ENCODE data around the gene MYBPH. TPM values are rescaled to one million over a fixed set of nuclear protein-coding genes. Genes with fewer than 3 reads are reported as not detected.

Gene MYBPH
- total and polyA plus RNA-seq, 2 experiments from 2014 or later, result not detected

DNA sequence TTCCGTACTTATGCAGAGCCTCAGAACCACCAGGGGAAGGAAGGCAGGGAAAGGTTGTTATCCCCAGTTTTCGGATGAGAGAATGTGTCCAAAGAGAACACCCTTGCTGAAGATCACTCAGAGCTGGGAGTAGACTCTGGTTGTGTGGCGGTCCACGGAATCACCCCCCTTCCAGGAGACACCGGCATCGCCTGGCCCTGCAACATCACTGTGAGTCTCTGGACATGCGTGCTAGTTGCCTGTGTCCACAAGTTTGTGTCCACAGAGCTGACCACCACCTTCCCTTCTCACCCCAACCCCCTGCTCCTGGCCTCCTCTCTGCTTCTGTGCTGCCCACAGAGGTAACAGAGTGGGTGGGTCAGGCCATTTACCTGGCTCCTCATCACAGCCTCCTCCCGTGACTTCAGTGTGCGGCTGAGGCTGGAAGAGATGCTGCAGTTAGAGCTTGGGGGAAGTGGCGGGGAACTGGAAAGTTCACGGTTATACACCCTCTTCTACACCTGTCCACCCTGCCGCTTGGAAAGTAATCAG lies 7.3 kb downstream of the MYBPH start:
- Mint-ChIP-seq H3K27me3 (ENCODE audit: insufficient read depth, low read depth, poor library complexity) (peaks cover 10% of the 10 kb centered on the region), H3K4me1 (peaks cover 2% of the 10 kb centered on the region; the same call in 1 of the 3 replicates)

More for the DNA sequence above, 7.3 kb downstream of the MYBPH start:
- H3F3A ChIP-seq (replicated peaks; ENCODE audit: low read depth), result no peaks in the 10 kb centered on the region
- H3K4me1 ChIP-seq (ENCODE audit: insufficient read depth), result no peaks in the 10 kb centered on the region; the same call in 1 of the 2 replicates
- H3K9me3 Mint-ChIP-seq, result no peaks in the 10 kb centered on the region
- H3K36me3 ChIP-seq (ENCODE audit: insufficient read depth), result no peaks in the 10 kb centered on the region
- no peak overlapping the region for H3K4me3 Mint-ChIP-seq
- no peaks in the 10 kb centered on the region for H3K27me3 ChIP-seq (ENCODE audit: insufficient read depth)
- H3K79me2 ChIP-seq (replicated peaks; ENCODE audit: insufficient read depth), result no peaks in the 10 kb centered on the region
- no peak overlapping the region for H3K27ac ChIP-seq (ENCODE audit: low read depth)
- no peak overlapping the region for H2AFZ ChIP-seq
- ATAC-seq (no peak), DNase-seq (ENCODE audit: low spot score) (no peak)
- no peaks in the 10 kb centered on the region; the same call in 2 of the 3 replicates for H3K36me3 Mint-ChIP-seq (ENCODE audit: low read depth)
- H3K27ac Mint-ChIP-seq, result no peak overlapping the region
- no peaks in the 10 kb centered on the region for H3K9me2 ChIP-seq (ENCODE audit: insufficient read depth)
- no peak overlapping the region for H3K4me3 ChIP-seq
- no peak overlapping the region for H3K4me2 ChIP-seq
- TF ChIP-seq EZH2phosphoT487 (IDR thresholded peaks at IDR 0.05; ENCODE audit: unreplicated experiment), result no peak
- no peak for TF ChIP-seq EZH2 (IDR thresholded peaks at IDR 0.05; ENCODE audit: low read depth, unreplicated experiment)
- TF ChIP-seq JUNB (IDR thresholded peaks at IDR 0.05; ENCODE audit: unreplicated experiment), result no peak
- no peak for TF ChIP-seq ZNF114 (CRISPR knock-in tag; IDR thresholded peaks at IDR 0.05)
- no peak for TF ChIP-seq CREB1 (CRISPR knock-in tag; IDR thresholded peaks at IDR 0.05; ENCODE audit: low read depth)
- TF ChIP-seq, protein P1, sequence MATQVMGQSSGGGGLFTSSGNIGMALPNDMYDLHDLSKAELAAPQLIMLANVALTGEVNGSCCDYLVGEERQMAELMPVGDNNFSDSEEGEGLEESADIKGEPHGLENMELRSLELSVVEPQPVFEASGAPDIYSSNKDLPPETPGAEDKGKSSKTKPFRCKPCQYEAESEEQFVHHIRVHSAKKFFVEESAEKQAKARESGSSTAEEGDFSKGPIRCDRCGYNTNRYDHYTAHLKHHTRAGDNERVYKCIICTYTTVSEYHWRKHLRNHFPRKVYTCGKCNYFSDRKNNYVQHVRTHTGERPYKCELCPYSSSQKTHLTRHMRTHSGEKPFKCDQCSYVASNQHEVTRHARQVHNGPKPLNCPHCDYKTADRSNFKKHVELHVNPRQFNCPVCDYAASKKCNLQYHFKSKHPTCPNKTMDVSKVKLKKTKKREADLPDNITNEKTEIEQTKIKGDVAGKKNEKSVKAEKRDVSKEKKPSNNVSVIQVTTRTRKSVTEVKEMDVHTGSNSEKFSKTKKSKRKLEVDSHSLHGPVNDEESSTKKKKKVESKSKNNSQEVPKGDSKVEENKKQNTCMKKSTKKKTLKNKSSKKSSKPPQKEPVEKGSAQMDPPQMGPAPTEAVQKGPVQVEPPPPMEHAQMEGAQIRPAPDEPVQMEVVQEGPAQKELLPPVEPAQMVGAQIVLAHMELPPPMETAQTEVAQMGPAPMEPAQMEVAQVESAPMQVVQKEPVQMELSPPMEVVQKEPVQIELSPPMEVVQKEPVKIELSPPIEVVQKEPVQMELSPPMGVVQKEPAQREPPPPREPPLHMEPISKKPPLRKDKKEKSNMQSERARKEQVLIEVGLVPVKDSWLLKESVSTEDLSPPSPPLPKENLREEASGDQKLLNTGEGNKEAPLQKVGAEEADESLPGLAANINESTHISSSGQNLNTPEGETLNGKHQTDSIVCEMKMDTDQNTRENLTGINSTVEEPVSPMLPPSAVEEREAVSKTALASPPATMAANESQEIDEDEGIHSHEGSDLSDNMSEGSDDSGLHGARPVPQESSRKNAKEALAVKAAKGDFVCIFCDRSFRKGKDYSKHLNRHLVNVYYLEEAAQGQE (IDR thresholded peaks at IDR 0.05; ENCODE audit: unreplicated experiment), result no peak
- TF ChIP-seq NANOG (IDR thresholded peaks at IDR 0.05; ENCODE audit: borderline replicate concordance), result no peak
- TF ChIP-seq ZNF331 (CRISPR knock-in tag; IDR thresholded peaks at IDR 0.05; ENCODE audit: low read depth), result no peak
- TF ChIP-seq STAT1 (IDR thresholded peaks at IDR 0.05; ENCODE audit: unreplicated experiment), result no peak
- no peak for TF ChIP-seq POLR2AphosphoS5 (IDR thresholded peaks at IDR 0.05; ENCODE audit: low read depth)
- TF ChIP-seq, protein P2, sequence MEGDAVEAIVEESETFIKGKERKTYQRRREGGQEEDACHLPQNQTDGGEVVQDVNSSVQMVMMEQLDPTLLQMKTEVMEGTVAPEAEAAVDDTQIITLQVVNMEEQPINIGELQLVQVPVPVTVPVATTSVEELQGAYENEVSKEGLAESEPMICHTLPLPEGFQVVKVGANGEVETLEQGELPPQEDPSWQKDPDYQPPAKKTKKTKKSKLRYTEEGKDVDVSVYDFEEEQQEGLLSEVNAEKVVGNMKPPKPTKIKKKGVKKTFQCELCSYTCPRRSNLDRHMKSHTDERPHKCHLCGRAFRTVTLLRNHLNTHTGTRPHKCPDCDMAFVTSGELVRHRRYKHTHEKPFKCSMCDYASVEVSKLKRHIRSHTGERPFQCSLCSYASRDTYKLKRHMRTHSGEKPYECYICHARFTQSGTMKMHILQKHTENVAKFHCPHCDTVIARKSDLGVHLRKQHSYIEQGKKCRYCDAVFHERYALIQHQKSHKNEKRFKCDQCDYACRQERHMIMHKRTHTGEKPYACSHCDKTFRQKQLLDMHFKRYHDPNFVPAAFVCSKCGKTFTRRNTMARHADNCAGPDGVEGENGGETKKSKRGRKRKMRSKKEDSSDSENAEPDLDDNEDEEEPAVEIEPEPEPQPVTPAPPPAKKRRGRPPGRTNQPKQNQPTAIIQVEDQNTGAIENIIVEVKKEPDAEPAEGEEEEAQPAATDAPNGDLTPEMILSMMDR (conservative IDR thresholded peaks at IDR 0.05; ENCODE audit: low read depth in 2 of 2), result no peak
- TF ChIP-seq, protein P3, sequence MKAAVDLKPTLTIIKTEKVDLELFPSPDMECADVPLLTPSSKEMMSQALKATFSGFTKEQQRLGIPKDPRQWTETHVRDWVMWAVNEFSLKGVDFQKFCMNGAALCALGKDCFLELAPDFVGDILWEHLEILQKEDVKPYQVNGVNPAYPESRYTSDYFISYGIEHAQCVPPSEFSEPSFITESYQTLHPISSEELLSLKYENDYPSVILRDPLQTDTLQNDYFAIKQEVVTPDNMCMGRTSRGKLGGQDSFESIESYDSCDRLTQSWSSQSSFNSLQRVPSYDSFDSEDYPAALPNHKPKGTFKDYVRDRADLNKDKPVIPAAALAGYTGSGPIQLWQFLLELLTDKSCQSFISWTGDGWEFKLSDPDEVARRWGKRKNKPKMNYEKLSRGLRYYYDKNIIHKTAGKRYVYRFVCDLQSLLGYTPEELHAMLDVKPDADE (IDR thresholded peaks at IDR 0.05), result no peak
- TF ChIP-seq, protein P4, sequence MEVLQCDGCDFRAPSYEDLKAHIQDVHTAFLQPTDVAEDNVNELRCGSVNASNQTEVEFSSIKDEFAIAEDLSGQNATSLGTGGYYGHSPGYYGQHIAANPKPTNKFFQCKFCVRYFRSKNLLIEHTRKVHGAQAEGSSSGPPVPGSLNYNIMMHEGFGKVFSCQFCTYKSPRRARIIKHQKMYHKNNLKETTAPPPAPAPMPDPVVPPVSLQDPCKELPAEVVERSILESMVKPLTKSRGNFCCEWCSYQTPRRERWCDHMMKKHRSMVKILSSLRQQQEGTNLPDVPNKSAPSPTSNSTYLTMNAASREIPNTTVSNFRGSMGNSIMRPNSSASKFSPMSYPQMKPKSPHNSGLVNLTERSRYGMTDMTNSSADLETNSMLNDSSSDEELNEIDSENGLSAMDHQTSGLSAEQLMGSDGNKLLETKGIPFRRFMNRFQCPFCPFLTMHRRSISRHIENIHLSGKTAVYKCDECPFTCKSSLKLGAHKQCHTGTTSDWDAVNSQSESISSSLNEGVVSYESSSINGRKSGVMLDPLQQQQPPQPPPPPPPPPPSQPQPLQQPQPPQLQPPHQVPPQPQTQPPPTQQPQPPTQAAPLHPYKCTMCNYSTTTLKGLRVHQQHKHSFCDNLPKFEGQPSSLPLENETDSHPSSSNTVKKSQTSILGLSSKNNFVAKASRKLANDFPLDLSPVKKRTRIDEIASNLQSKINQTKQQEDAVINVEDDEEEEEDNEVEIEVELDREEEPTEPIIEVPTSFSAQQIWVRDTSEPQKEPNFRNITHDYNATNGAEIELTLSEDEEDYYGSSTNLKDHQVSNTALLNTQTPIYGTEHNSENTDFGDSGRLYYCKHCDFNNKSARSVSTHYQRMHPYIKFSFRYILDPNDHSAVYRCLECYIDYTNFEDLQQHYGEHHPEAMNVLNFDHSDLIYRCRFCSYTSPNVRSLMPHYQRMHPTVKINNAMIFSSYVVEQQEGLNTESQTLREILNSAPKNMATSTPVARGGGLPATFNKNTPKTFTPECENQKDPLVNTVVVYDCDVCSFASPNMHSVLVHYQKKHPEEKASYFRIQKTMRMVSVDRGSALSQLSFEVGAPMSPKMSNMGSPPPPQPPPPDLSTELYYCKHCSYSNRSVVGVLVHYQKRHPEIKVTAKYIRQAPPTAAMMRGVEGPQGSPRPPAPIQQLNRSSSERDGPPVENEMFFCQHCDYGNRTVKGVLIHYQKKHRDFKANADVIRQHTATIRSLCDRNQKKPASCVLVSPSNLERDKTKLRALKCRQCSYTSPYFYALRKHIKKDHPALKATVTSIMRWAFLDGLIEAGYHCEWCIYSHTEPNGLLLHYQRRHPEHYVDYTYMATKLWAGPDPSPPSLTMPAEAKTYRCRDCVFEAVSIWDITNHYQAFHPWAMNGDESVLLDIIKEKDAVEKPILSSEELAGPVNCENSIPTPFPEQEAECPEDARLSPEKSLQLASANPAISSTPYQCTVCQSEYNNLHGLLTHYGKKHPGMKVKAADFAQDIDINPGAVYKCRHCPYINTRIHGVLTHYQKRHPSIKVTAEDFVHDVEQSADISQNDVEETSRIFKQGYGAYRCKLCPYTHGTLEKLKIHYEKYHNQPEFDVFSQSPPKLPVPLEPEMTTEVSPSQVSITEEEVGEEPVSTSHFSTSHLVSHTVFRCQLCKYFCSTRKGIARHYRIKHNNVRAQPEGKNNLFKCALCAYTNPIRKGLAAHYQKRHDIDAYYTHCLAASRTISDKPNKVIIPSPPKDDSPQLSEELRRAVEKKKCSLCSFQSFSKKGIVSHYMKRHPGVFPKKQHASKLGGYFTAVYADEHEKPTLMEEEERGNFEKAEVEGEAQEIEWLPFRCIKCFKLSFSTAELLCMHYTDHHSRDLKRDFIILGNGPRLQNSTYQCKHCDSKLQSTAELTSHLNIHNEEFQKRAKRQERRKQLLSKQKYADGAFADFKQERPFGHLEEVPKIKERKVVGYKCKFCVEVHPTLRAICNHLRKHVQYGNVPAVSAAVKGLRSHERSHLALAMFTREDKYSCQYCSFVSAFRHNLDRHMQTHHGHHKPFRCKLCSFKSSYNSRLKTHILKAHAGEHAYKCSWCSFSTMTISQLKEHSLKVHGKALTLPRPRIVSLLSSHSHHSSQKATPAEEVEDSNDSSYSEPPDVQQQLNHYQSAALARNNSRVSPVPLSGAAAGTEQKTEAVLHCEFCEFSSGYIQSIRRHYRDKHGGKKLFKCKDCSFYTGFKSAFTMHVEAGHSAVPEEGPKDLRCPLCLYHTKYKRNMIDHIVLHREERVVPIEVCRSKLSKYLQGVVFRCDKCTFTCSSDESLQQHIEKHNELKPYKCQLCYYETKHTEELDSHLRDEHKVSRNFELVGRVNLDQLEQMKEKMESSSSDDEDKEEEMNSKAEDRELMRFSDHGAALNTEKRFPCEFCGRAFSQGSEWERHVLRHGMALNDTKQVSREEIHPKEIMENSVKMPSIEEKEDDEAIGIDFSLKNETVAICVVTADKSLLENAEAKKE (CRISPR knock-in tag; IDR thresholded peaks at IDR 0.05), result no peak
- no peaks in the 10 kb centered on the region for H4K20me1 ChIP-seq (replicated peaks; ENCODE audit: insufficient read depth)
